ENCODE measurements around the gene IMPDH2.

The IMPDH2 gene
- total RNA-seq = 3.3 to 27.0 (median 10.3) reads per million in 3 experiments

GRCh38 chr3:49028673-49029562, at the start of gene IMPDH2:
IMPDH2 (minus strand) TSS chr3:49029398; CDS start chr3:49029350, 48 bp downstream.
- peak; percentile 93 for DNase-seq

DNA sequence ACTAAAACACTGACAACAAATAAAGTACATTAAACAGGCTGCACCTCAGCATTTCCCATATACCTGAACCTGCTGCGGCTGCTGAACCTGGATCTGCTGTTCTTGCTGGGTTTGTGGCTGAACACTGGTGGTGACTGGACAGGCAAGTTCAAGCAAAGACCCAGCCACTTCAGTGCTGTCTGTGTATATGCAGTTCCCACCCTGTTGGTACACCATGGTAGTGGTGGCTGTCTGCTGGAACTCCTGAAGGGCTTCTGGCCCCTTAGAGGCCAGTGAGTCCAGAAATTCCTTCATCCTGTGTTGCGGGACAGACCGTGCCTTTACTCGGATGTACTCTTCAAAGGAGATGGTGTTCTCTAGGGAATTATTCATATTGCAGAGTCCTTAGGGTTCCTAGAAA, 47.4 kb upstream of the IMPDH2 start:
- no peak for DNase-seq

- DNase-seq = no peak
Observed at GRCh38 chr3:49076116-49076515, 46.9 kb upstream of the IMPDH2 start.

DNA sequence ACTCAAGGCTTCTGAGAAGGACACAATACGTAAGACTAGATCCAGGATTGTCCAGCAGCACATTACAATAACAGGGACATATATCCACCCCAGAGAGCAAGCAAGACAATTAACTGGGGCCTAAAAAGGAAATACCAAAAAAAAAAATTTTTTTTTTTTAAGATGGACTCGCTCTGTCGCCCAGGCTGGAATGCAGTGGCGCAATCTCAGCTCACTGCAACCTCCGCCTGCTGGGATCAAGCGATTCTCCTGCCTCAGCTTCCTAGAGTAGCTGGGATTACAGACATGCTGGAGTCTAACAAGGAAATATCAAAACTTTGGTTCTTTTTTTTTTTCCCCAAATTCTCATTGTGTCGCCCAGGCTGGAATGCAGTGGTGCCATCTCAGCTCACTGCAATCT, 28.8 kb upstream of the IMPDH2 start:
- no peak for DNase-seq

DNA sequence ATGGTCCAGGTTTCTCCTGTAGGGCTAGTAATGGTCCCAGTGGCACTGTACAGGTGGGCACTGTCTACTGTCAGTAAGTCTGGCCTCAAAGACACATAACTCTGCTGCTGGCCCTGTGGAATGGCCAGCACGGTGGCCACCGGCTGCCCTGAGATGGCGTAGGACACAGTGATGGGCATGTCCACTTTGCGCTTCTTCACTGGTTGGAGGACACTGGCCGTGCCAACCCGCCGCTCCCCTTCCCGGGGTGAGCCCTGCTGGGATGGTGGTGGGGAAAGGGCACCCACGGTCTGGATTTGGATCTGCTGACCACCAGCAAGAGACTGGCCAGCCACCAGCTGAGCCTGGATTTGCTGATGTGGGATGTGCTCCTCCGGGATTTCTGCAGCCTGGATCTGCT, 28.1 kb upstream of the IMPDH2 start:
- no peak for DNase-seq

- DNase-seq = no peak
Observed at GRCh38 chr3:49054344-49054862, 25.2 kb upstream of the IMPDH2 start.

- no peak for DNase-seq
Observed at GRCh38 chr3:49053543-49053942, 24.3 kb upstream of the IMPDH2 start.

- DNase-seq = no peak
Observed at GRCh38 chr3:49035281-49035680, 6.1 kb upstream of the IMPDH2 start.

- no peak for DNase-seq
Observed at GRCh38 chr3:49034650-49035049, 5.5 kb upstream of the IMPDH2 start.

DNA sequence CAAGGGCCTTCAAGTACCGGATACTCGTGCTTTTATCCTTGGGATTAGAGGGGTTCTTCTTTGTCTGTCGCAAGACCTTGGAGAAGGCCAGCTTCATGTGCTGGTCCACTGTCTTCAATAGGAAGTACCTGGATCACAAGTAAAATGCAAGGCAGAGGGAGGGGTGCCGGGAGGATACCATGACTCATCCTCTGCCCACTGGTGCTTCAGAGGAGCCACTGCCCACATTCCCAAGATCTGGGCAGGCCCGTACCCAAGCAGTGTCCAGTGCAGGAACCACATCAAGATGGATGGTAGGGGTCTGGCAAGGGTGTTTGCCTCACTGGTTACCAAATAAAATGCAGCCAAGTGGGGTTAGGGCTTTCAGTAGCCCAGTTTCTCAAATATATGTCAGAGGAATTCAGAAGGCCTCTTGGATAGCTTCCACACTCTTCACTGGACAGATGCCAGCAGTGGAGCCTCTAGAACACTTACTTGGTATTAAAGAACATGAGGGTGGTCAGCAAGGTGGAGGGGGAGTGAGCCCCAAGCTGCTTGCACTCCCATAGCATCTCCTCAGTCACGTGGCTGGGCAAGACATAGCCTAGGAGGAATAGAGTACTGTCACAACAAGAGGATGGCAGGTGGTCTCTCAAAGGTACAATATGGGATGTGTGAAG, 3.6 kb upstream of the IMPDH2 start:
- DNase-seq = no peak

GRCh38 chr3:49030321-49030720, 1.1 kb upstream of the IMPDH2 start:
- DNase-seq = no peak

- DNase-seq = no peak
Observed at GRCh38 chr3:49029563-49029884, 326 bp upstream of the IMPDH2 start.

DNA sequence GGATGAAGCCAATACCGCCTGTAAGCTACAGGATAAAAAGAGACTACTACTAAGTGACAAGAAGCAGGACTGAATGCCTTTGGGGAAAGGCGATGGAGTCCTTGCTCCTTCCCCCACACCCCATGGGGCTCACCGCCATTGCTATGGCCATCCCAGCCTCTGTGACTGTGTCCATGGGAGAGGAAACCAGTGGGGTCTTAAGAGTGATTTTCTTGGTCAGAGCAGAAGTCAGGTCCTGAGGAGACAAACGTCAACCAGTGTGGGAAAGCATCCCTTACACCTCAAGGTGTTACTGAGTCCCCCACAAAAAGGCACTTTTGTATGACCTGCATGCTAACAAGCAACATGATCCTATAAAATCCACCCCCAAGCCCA, 913 bp downstream of the IMPDH2 start:
- no peak for DNase-seq

DNA sequence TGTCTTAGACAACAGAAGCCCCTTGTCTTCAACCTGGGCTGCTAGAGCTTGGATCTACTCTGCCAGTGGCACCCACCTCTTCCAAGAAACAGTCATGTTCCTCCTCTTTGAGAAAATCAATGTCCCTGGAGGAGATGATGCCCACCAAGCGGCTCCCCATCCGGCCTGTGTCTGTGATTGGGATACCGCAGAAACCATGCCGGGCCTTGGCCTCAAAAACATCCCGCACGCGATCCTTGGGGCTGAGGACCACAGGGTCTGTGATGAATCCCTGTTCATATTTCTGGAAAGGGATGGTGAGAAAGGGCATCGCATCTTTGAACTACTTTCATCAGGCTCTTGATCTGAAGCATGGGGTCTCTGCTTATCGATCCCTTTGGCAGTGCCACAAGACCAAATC, 1.6 kb downstream of the IMPDH2 start:
- DNase-seq = no peak

DNA sequence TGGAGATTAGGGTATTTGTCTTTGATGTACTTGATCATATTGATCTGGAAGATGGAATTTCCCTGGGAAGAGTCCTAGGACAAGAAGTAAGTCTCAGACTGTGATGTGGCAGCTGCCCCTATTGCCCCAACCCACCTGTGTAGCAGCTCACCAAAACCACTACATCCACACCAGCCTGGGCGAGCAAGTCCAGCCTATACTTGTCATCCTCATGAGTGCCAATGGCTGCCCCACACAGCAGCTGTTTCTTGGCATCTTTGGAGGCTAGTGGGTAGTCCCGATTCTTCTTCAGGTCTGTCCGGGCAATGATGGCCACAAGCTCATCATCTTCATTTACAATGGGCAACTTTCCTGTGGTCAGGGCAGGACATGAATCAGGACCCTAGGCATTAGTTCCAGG, 2.7 kb downstream of the IMPDH2 start:
- no peak for DNase-seq

DNA sequence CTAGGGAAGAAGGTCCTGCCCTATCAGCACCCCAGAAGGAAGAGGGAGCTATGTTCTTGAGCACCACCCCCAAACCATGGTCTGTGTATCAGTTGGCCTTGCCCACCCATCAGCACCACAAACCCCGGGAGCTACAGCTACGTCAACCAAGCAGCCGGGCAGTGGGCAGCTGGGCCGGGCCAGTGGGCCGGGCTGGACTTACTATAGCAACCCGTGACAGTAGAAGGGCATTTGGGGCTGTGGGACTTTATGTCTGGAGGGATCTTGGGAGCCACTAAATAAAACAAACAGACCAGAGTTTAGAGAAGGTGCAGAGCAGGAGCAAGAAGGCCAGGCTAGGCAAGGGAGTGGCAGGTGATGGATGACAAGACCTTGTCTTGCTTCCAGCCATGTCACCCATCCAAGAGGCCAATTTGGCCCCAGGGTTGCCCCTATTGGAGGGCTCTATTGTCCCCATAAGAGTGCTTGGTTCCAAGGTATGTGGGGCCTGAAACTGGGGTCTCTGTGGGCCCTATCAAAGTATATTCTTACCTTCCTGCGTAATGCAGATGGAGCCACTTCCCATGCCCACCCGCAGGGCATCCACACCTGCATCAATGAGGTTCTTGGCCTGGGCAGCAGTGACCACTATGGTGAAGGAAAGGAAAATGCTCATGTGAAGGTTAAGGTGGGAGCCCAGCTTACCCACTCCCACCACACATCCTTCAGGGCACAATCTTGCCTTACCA, 3.2 kb downstream of the IMPDH2 start:
- no peak for DNase-seq

- no peak for DNase-seq
Observed at GRCh38 chr3:49025005-49025792, 4.0 kb downstream of the IMPDH2 start.

GRCh38 chr3:49024449-49024848, 4.7 kb downstream of the IMPDH2 start:
- DNase-seq = no peak

DNA sequence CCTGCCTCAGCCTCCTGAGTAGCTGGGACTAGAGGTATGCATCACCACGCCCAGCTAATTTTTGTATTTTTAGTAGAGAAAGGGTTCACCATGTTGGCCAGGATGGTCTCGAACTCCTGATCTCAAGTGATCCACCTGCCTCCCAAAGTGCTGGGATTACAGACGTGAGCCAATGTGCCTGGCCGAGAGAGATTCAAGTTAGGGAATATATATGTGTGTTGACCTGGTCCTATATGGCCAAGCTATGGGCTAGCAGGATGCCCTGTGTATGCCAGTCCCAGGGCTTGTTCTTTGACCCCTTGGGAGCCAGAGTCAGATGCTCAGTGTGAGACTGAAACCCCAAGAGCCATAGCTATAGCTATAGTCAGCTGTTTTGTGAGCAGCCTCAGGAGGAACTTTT, 5.4 kb downstream of the IMPDH2 start:
- DNase-seq = no peak

- no peak for DNase-seq
Observed at GRCh38 chr3:49022688-49023171, 6.5 kb downstream of the IMPDH2 start.

GRCh38 chr3:49021813-49022687, 7.1 kb downstream of the IMPDH2 start, which contains the start of gene NDUFAF3:
NDUFAF3 (plus strand) TSS chr3:49022121; CDS start chr3:49022145, 24 bp downstream.
- DNase-seq = peak; percentile 87
